Type B pancreatic cell (in vitro differentiated cells): ENCODE measurements around the gene CEP112. TPM values are rescaled to one million over a fixed set of nuclear protein-coding genes. Genes with fewer than 3 reads are reported as not detected.

ENCODE experiments used
- DNase-seq: peaks from one replicate; pipeline ENCODE4 v3.0.0; 2021; ENCODE audit warnings: mixed read lengths; ENCODE audit not compliant: unreplicated experiment; ENCODE audit errors: extremely low spot score
- H3K27ac Mint-ChIP-seq: 2 replicates; pipeline ENCODE4 v1.8.0; 2021; ENCODE audit warnings: mild to moderate bottlenecking, mixed read lengths
- H3K27me3 Mint-ChIP-seq: 2 replicates; pipeline ENCODE4 v1.8.0; 2021; ENCODE audit warnings: mixed read lengths
- H3K36me3 Mint-ChIP-seq: 2 replicates; pipeline ENCODE4 v1.8.0; 2021; ENCODE audit warnings: mixed read lengths
- H3K4me1 Mint-ChIP-seq: one replicate; pipeline ENCODE4 v1.8.0; 2021; ENCODE audit warnings: mixed read lengths; ENCODE audit not compliant: unreplicated experiment
- H3K4me3 Mint-ChIP-seq: 2 replicates; pipeline ENCODE4 v1.8.0; 2021; ENCODE audit warnings: mild to moderate bottlenecking, mixed read lengths
- H3K9me3 Mint-ChIP-seq: 2 replicates; pipeline ENCODE4 v1.8.0; 2021; ENCODE audit warnings: mixed read lengths
- CTCF ChIP-seq: fragments of 200-600 bp; sonication (generic); conservative IDR thresholded peaks from 2 replicates; pipeline ENCODE4 v1.5.0; 2021; ENCODE audit warnings: antibody characterized with exemption, mild to moderate bottlenecking
- total RNA-seq: library from RNA; stranded (reverse); gene quantifications from 2 replicates; pipeline ENCODE4 v1.2.1, GENCODE V29; 2021; ENCODE audit warnings: low replicate concordance

The CEP112 gene
- total RNA-seq, 1 donor from 2014 or later = 18.0 TPM

- no peak for DNase-seq
- peaks cover 8% of the 10 kb centered on the region for H3K9me3 Mint-ChIP-seq
- no peak overlapping the region for H3K4me3 Mint-ChIP-seq
- no peak for TF ChIP-seq CTCF
- no peaks in the 10 kb centered on the region for H3K27me3 Mint-ChIP-seq
- no peak overlapping the region for H3K27ac Mint-ChIP-seq
- no peaks in the 10 kb centered on the region for H3K36me3 Mint-ChIP-seq
- peaks cover 20% of the 10 kb centered on the region for H3K4me1 Mint-ChIP-seq
Measured at GRCh38 chr17:65776890-65777289, 415.0 kb downstream of the CEP112 start.

- no peak for TF ChIP-seq CTCF
- Mint-ChIP-seq H3K27ac (no peak overlapping the region), H3K27me3 (no peaks in the 10 kb centered on the region), H3K36me3 (no peaks in the 10 kb centered on the region), H3K9me3 (peaks cover 5% of the 10 kb centered on the region), H3K4me1 (peaks cover 13% of the 10 kb centered on the region), H3K4me3 (no peak overlapping the region)
- no peak for DNase-seq
Measured at GRCh38 chr17:65774787-65775186, 417.1 kb downstream of the CEP112 start.

- H3K27ac Mint-ChIP-seq = no peak overlapping the region
- no peak overlapping the region for H3K4me3 Mint-ChIP-seq
- DNase-seq = no peak
- peaks cover 12% of the 10 kb centered on the region for H3K4me1 Mint-ChIP-seq
- H3K27me3 Mint-ChIP-seq = no peaks in the 10 kb centered on the region
- H3K36me3 Mint-ChIP-seq = no peaks in the 10 kb centered on the region
- peaks cover 5% of the 10 kb centered on the region for H3K9me3 Mint-ChIP-seq
- no peak for TF ChIP-seq CTCF
Measured at GRCh38 chr17:65772989-65773388, 418.9 kb downstream of the CEP112 start.

GRCh38 chr17:65771704-65772103 is 420.2 kb downstream of the CEP112 start:
- DNase-seq = no peak
- Mint-ChIP-seq H3K27ac (no peak overlapping the region), H3K4me3 (no peak overlapping the region), H3K27me3 (no peaks in the 10 kb centered on the region), H3K4me1 (peaks cover 12% of the 10 kb centered on the region), H3K9me3 (no peaks in the 10 kb centered on the region), H3K36me3 (no peaks in the 10 kb centered on the region)
- TF ChIP-seq CTCF = no peak

GRCh38 chr17:65763786-65764185 is 428.1 kb downstream of the CEP112 start:
- DNase-seq = no peak
- no peak overlapping the region for H3K4me3 Mint-ChIP-seq
- no peaks in the 10 kb centered on the region for H3K36me3 Mint-ChIP-seq
- no peaks in the 10 kb centered on the region for H3K9me3 Mint-ChIP-seq
- no peak for TF ChIP-seq CTCF
- H3K27me3 Mint-ChIP-seq = no peaks in the 10 kb centered on the region
- no peak overlapping the region for H3K27ac Mint-ChIP-seq
- no peaks in the 10 kb centered on the region for H3K4me1 Mint-ChIP-seq

- Mint-ChIP-seq H3K4me1 (no peaks in the 10 kb centered on the region), H3K4me3 (no peak overlapping the region), H3K27ac (no peak overlapping the region), H3K36me3 (no peaks in the 10 kb centered on the region), H3K27me3 (no peaks in the 10 kb centered on the region), H3K9me3 (no peaks in the 10 kb centered on the region)
- TF ChIP-seq CTCF = no peak
- DNase-seq = no peak
Measured at GRCh38 chr17:65762973-65763372, 429.0 kb downstream of the CEP112 start.
